Astrocyte of the spinal cord (primary cell): ENCODE data around the gene MET.

Source experiments
- DNase-seq: peaks from one replicate; pipeline ENCODE4 v3.0.0; 2011; ENCODE audit warnings: low read depth, low spot score
- H3K4me3 ChIP-seq: 2 replicates; pipeline ENCODE4 v1.5.1; 2011; ENCODE audit warnings: low read depth, mild to moderate bottlenecking, low read length, moderate library complexity
- in situ Hi-C: cut with HindIII; loops from 2 replicates; pipeline ENCODE4 v1.10.0; 2017; ENCODE audit warnings: low sequenced_read_pairs
- TF ChIP-seq, protein P1 (sequence below): IDR thresholded peaks from 2 replicates; pipeline ENCODE4 v1.5.1; 2012; ENCODE audit warnings: low read depth, mild to moderate bottlenecking, low read length, inconsistent platforms

MET gene

DNA sequence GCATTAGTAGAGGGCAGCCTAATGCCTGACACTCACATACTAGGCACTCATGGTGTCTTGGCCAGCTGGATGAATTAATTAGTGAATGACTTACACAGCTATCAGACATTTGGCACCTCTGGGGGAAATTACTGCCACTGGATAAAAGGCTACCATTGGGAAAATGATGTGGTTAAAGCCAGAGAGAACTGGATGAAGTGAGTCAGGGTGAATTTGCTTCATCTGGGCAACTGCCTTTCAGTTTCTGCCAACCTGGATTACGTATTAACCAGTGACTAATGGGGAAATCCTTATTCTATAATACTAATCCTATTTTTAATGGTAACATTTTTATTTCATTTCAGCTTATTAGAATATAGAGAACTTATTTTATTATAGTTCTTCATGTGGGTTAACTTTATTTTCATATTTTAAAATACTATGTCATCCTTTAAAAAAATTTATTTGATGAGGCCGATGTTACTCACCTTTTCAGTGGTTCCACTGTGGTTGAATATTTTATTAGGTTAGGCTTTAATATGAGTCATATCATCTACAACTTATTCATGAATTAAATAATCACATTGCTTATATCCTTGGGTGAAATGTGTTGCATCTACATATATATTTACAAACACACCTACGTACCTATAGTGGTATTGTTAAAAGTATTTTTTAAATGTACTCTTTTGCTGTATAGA, 104.8 kb downstream of the MET start:
- TF ChIP-seq, protein P1, sequence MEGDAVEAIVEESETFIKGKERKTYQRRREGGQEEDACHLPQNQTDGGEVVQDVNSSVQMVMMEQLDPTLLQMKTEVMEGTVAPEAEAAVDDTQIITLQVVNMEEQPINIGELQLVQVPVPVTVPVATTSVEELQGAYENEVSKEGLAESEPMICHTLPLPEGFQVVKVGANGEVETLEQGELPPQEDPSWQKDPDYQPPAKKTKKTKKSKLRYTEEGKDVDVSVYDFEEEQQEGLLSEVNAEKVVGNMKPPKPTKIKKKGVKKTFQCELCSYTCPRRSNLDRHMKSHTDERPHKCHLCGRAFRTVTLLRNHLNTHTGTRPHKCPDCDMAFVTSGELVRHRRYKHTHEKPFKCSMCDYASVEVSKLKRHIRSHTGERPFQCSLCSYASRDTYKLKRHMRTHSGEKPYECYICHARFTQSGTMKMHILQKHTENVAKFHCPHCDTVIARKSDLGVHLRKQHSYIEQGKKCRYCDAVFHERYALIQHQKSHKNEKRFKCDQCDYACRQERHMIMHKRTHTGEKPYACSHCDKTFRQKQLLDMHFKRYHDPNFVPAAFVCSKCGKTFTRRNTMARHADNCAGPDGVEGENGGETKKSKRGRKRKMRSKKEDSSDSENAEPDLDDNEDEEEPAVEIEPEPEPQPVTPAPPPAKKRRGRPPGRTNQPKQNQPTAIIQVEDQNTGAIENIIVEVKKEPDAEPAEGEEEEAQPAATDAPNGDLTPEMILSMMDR: no peak
- in situ Hi-C loops: no loop called here
- H3K4me3 ChIP-seq: no peak overlapping the region
- peak; percentile 91 for DNase-seq

DNA sequence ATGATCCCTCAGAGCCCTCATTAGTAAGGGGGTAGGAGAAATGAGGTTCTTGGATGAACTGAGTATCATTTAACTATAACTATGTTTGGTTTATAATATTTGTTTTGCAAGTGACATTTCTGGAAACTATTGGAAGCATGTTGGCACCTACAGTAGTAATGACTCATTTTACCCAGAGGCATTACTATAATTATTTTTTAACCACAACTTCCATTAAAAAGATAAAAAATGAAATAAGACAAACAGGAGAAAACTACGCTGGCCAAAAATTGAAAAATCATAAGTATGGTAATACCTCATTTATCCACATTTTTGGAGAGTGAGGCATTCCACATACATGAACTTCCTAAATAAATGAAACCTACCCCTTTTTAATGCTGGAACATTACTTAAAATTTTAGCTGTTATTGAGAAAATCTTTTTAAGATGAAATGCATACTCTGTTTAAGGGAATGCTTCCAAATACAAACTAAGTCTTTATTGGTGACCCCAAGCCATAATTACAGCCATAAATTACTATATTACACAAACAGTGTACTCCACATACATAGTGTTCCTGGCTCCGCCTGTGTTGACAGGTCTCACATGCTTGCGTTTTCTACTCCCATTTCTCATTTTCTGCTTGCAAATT, 105.8 kb downstream of the MET start:
- H3K4me3 ChIP-seq: no peak overlapping the region
- TF ChIP-seq, protein P1: no peak
- in situ Hi-C loops: no loop called here
- DNase-seq: peak; percentile 72

DNA sequence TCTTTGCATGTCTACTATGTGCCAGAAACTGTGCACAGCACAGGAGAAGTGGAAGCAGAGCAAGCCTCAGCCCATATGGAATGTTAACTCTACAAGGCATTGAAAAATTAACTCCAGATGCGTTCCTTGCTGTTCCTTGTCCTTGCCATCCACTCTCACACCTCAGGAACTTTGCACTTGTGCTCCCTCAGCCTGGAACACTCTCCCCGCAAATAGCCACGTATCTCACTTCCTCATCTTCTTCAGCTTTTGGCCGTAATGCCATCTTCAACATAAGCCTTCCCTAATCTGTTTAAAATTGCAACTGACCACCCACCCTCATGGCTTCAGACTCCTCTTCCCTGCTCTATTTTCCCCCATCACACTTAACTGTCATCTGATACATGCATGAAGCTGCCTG, 107.2 kb downstream of the MET start:
- H3K4me3 ChIP-seq: no peak overlapping the region
- DNase-seq: no peak
- TF ChIP-seq, protein P1: no peak
- in situ Hi-C loops: no loop called here

DNA sequence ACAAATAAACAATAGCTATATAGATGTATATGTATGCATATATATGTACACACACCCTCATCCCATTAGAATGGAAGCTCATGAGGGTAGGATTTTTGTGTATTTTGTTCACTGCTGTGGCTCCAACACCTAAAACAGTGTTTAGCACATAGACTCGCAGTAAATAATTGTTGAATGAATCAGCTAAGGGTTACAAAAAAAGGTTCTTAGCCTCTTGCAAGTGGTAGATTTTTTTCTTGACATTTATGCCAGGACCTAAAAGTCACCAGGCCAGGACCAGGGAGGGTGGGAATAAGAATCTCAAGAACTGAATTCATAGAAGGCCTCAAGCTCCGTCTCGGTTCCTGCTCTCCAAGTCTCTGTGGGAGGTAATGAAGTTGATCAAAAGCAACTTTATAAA, 107.9 kb downstream of the MET start:
- in situ Hi-C loops: no loop called here
- no peak for DNase-seq
- TF ChIP-seq, protein P1: no peak
- H3K4me3 ChIP-seq: no peak overlapping the region

DNA sequence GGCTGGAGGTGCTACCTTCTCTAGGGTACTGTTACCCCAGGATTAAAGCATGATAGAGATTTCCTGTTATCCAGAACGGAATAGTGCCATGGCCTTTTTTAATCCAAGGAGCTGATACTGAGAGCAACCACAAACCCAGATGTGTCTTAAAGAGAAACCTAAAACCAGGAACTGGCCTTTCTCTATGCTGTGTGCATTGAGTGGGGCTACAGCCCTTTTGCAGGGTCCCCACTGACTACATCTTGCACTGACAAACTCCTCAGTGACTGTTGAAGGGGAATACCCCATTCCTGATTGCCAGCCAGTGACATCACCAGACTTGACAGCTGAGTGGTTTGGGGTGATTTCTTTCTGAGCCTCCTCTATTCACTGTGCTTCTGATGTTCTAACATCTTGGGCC, 108.5 kb downstream of the MET start:
- in situ Hi-C loops: no loop called here
- no peak for DNase-seq
- H3K4me3 ChIP-seq: no peak overlapping the region
- TF ChIP-seq, protein P1: no peak

DNA sequence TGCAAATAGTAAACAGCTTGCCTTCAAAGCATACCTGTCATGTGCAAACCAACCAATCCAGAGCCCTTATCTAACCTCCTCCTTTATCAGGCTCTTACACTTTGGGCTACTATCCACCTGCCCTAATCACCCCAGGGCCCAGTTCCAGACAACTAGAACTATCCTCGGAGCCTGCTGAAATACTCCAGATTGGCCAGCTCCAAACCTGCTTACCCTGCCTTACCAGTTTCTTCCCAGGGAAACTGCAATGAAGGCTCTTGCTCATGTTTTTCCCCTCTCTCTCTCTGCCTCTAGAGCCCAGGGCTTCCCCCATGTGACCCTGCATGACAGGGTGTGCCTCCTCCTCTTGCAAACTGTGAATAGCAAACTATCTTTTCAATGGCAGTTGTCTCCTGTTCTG, 109.0 kb downstream of the MET start:
- no peak overlapping the region for H3K4me3 ChIP-seq
- DNase-seq: no peak
- in situ Hi-C loops: no loop called here
- TF ChIP-seq, protein P1: no peak
